Right hindlimb (tissue), 1 donor: ENCODE data around the gene AFF2.
"Not testable (repeated sequence)": the region's sequence is repeated elsewhere in the genome, so short reads cannot be mapped to it uniquely, and the experiment has no call there.

Experiments
- DNase-seq: peaks from one replicate; pipeline ENCODE4 v3.0.0-alpha.2; 2018

The AFF2 gene

GRCh38 chrX:148871422-148872160 lies 371.2 kb downstream of the AFF2 start:
- peak; percentile 62 for DNase-seq

- peak; percentile 22 for DNase-seq
These were observed 371.7 kb downstream of the AFF2 start for GRCh38 chrX:148872161-148872535.

- DNase-seq: no peak
These were observed 372.5 kb downstream of the AFF2 start for GRCh38 chrX:148872881-148873280.

GRCh38 chrX:148874636-148875246 lies 374.3 kb downstream of the AFF2 start:
- DNase-seq: no peak

GRCh38 chrX:148878371-148878770 lies 378.0 kb downstream of the AFF2 start:
- no peak for DNase-seq

GRCh38 chrX:148885203-148885602 lies 384.8 kb downstream of the AFF2 start:
- DNase-seq: no peak

- DNase-seq: no peak
These were observed 393.0 kb downstream of the AFF2 start for GRCh38 chrX:148893395-148893794.

- DNase-seq: no peak
These were observed 402.2 kb downstream of the AFF2 start for GRCh38 chrX:148902581-148902980.

GRCh38 chrX:148903176-148903575 lies 402.8 kb downstream of the AFF2 start:
- DNase-seq: no peak

- DNase-seq: no peak
These were observed 404.1 kb downstream of the AFF2 start for GRCh38 chrX:148904421-148905111.

GRCh38 chrX:148905400-148905799 lies 405.0 kb downstream of the AFF2 start:
- no peak for DNase-seq

GRCh38 chrX:148906628-148907027 lies 406.2 kb downstream of the AFF2 start:
- not testable (repeated sequence) for DNase-seq

GRCh38 chrX:148909758-148910157 lies 409.3 kb downstream of the AFF2 start:
- no peak for DNase-seq

- no peak for DNase-seq
These were observed 413.6 kb downstream of the AFF2 start for GRCh38 chrX:148913971-148914370.

GRCh38 chrX:148914783-148915182 lies 414.4 kb downstream of the AFF2 start:
- DNase-seq: no peak

GRCh38 chrX:148915474-148915873 lies 415.1 kb downstream of the AFF2 start:
- no peak for DNase-seq

- DNase-seq: no peak
These were observed 417.0 kb downstream of the AFF2 start for GRCh38 chrX:148917441-148917840.

GRCh38 chrX:148923631-148924030 lies 423.2 kb downstream of the AFF2 start:
- no peak for DNase-seq

- DNase-seq: no peak
These were observed 426.0 kb downstream of the AFF2 start for GRCh38 chrX:148926371-148926770.

GRCh38 chrX:148928811-148929210 lies 428.4 kb downstream of the AFF2 start:
- DNase-seq: no peak

- DNase-seq: no peak
These were observed 429.3 kb downstream of the AFF2 start for GRCh38 chrX:148929686-148930085.

GRCh38 chrX:148930206-148930729 lies 429.9 kb downstream of the AFF2 start:
- no peak for DNase-seq

GRCh38 chrX:148933881-148934280 lies 433.5 kb downstream of the AFF2 start:
- DNase-seq: no peak

GRCh38 chrX:148938348-148938747 lies 437.9 kb downstream of the AFF2 start:
- no peak for DNase-seq
